MCF 10A (cell line): ENCODE results near the gene MAPKAPK5. TPM values are rescaled to one million over a fixed set of nuclear protein-coding genes. Genes with fewer than 3 reads are reported as not detected.

ENCODE experiments used
- BruUV-seq: library from RNA; stranded (reverse); fragments of 400-500 nt; replicated peaks from 2 replicates; lab custom pipeline; 2021; lab: Mats Ljungman, UMichigan
- CTCF ChIA-PET: fragments of 300-600 bp; sonication (Branson Sonifier 250); formaldehyde crosslinking; extraction: SDS; loops from one replicate; lab custom pipeline; 2021; ENCODE audit warnings: antibody characterized with exemption, inconsistent platforms; lab: Yijun Ruan, JAX
- POLR2A ChIA-PET: fragments of 300-600, 350-650 bp; sonication (Branson Sonifier 250); formaldehyde crosslinking; extraction: SDS; loops from one replicate; lab custom pipeline; 2020; ENCODE audit warnings: antibody characterized with exemption, inconsistent platforms; lab: Yijun Ruan, JAX
- DNase-seq: peaks from one replicate; pipeline ENCODE4 v3.0.0-alpha.2; 2018; ENCODE audit not compliant: unreplicated experiment
- H3K27ac Mint-ChIP-seq: one replicate; pipeline ENCODE4 v1.8.0; 2022; ENCODE audit warnings: mild to moderate bottlenecking, low read depth, mixed read lengths; ENCODE audit not compliant: unreplicated experiment
- H3K27me3 Mint-ChIP-seq: one replicate; pipeline ENCODE4 v1.8.0; 2022; ENCODE audit warnings: mixed read lengths; ENCODE audit not compliant: insufficient read depth, unreplicated experiment
- H3K36me3 Mint-ChIP-seq: one replicate; pipeline ENCODE4 v1.8.0; 2022; ENCODE audit warnings: mild to moderate bottlenecking, moderate library complexity, mixed read lengths; ENCODE audit not compliant: insufficient read depth, unreplicated experiment
- H3K4me1 Mint-ChIP-seq: one replicate; pipeline ENCODE4 v1.8.0; 2022; ENCODE audit warnings: mixed read lengths; ENCODE audit not compliant: insufficient read depth, unreplicated experiment
- H3K4me3 Mint-ChIP-seq: one replicate; pipeline ENCODE4 v1.8.0; 2022; ENCODE audit warnings: mild to moderate bottlenecking, moderate library complexity, mixed read lengths; ENCODE audit not compliant: unreplicated experiment
- H3K9me3 Mint-ChIP-seq: one replicate; pipeline ENCODE4 v1.8.0; 2022; ENCODE audit warnings: mixed read lengths; ENCODE audit not compliant: unreplicated experiment
- intact Hi-C: fragments of 100-400 bp; cut with micrococcal nuclease; formaldehyde crosslinking; loops from 2 replicates; pipeline ENCODE4 v1.14.1; 2022
- total RNA-seq: library from RNA; stranded (reverse); gene quantifications from 2 replicates; pipeline ENCODE4 v1.2.3, GENCODE V29; 2022
- TF ChIP-seq, protein P1 (sequence below): fragments of 200-600 bp; IDR thresholded peaks from one replicate; pipeline ENCODE4 v1.8.0; 2022; ENCODE audit warnings: antibody characterized with exemption, mild to moderate bottlenecking; ENCODE audit not compliant: unreplicated experiment

MAPKAPK5 gene
- total RNA-seq, 1 experiment from 2014 or later, result 51.3 TPM

DNA sequence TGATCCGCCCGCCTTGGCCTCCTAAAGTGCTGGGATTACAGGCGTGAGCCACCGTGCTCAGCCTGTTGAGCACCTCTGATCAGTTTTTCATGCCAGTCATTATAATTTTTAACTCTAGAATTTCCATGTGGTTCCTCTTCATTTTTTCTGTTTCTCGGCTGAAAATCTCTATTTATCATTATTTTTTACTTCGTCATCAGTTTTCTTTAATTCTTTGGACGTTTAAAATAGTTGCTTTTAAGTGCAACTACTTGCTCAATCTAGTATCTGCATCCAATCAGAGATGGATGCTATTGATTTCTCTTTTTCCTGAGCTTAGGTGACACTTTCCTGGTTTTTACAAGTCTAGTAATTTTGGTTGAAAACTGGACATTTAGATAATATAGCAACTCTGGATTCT lies 16.8 kb downstream of the MAPKAPK5 start:
- Mint-ChIP-seq H3K4me1 (no peaks in the 10 kb centered on the region), H3K27ac (no peak overlapping the region), H3K36me3 (peaks cover 21% of the 10 kb centered on the region), H3K27me3 (no peaks in the 10 kb centered on the region), H3K9me3 (peaks cover 6% of the 10 kb centered on the region), H3K4me3 (no peak overlapping the region)
- ChIA-PET POLR2A (interaction anchor here (0.7 to 2.3 kb wide), 2 partner anchors 8 to 17 kb away, joined by 6 to 10 read pairs; partner anchors contain the start of gene MAPKAPK5), CTCF (no interaction called here)
- TF ChIP-seq, protein P1, sequence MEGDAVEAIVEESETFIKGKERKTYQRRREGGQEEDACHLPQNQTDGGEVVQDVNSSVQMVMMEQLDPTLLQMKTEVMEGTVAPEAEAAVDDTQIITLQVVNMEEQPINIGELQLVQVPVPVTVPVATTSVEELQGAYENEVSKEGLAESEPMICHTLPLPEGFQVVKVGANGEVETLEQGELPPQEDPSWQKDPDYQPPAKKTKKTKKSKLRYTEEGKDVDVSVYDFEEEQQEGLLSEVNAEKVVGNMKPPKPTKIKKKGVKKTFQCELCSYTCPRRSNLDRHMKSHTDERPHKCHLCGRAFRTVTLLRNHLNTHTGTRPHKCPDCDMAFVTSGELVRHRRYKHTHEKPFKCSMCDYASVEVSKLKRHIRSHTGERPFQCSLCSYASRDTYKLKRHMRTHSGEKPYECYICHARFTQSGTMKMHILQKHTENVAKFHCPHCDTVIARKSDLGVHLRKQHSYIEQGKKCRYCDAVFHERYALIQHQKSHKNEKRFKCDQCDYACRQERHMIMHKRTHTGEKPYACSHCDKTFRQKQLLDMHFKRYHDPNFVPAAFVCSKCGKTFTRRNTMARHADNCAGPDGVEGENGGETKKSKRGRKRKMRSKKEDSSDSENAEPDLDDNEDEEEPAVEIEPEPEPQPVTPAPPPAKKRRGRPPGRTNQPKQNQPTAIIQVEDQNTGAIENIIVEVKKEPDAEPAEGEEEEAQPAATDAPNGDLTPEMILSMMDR, result no peak
- no peak for DNase-seq
- intact Hi-C loops, result no loop called here
- BruUV-seq, result no TSS peak

DNA sequence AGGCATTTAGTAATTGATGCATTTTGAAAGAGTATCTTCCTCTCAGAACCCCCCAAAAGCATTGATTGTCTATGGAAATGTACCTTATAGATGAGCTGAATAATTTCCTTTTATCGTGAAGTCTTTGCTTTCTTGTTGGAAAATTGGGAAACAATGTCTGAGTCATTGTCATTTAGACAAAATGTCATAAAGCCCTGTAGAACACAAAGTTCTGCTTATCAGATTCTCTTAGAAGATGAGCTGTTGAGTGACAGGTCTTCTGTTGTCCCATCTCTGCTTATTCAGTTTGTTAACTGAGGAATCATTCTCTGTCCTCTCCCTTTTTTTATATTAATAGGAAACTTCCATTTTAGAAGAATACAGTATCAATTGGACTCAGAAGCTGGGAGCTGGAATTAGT lies 22.9 kb downstream of the MAPKAPK5 start:
- ChIA-PET CTCF (interaction anchor here (0.5 to 1.0 kb wide), 2 partner anchors 16 to 468 kb away, joined by 3 read pairs; no protein-coding TSS in a partner anchor), POLR2A (interaction anchor here (1.0 kb wide), 1 partner anchor 23 kb away, joined by 3 read pairs; the partner anchor contains the start of gene MAPKAPK5)
- Mint-ChIP-seq H3K27me3 (no peaks in the 10 kb centered on the region), H3K27ac (no peak overlapping the region), H3K4me1 (no peaks in the 10 kb centered on the region), H3K9me3 (no peaks in the 10 kb centered on the region), H3K36me3 (peaks cover 49% of the 10 kb centered on the region), H3K4me3 (no peak overlapping the region)
- TF ChIP-seq, protein P1, result no peak
- DNase-seq, result no peak
- no TSS peak for BruUV-seq
- intact Hi-C loops, result no loop called here

DNA sequence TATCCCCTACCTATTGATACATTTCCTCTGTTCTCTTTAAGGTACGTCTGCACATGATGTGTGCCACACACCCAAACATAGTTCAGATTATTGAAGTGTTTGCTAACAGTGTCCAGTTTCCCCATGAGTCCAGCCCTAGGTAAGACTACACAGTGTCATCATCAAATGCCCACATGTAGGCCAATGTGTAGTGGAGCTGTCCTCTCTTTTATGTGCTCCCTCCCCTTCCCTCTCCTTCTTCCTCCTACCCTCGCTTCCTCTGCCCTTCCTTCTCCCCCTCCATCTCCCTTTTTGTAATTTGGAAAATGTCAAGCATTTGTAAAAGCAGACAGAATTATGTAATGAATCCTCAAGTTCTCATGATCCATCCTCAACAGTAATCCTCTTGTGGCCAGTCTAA lies 25.5 kb downstream of the MAPKAPK5 start:
- Mint-ChIP-seq H3K9me3 (no peaks in the 10 kb centered on the region), H3K27ac (peak overlapping the region; percentile 46), H3K4me3 (no peak overlapping the region), H3K4me1 (no peaks in the 10 kb centered on the region), H3K36me3 (peaks cover 68% of the 10 kb centered on the region), H3K27me3 (no peaks in the 10 kb centered on the region)
- intact Hi-C loops, result no loop called here
- ChIA-PET POLR2A (no interaction called here), CTCF (interaction anchor here (0.6 kb wide), 2 partner anchors 82 to 416 kb away, joined by 3 to 5 read pairs; no protein-coding TSS in a partner anchor)
- TF ChIP-seq, protein P1, result no peak
- no TSS peak for BruUV-seq
- no peak for DNase-seq

DNA sequence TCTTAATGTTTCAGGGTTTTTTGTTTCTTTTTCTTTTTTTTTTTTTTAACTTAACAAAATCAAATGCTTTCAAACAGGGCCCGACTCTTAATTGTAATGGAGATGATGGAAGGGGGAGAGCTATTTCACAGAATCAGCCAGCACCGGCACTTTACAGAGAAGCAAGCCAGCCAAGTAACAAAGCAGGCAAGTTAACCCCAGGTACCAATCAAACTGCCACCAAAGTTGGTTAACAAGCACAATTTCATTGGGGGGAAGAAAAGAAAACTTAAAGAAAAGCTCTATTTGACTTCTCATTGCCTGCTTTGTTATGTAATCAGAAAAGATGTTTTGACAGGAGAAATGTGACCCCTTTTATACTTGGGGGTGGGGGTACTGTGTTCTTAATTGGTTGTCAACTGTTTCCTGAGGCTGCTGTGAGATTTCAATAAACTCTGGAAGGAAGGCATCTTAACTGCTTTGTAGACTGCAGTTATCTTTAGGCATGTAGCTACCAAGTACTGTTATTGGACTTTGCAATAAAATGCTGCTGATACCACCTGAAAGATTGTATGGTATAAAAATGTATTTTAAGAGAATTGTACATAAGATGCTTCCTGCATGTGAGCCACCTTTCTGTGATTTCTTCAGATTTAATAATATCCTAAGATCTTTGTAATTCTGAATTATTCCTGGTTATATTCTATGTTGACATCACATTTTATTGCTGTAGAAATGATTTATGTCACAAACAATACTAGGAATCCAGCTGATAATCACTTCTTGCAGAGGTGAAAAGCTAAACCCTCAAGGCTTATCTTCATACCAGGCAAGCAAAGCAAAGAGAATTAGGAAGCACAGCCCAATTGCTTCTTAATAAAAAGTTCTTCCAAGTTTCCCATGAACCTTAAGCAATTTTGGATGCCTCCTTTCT lies 26.9 kb downstream of the MAPKAPK5 start:
- Mint-ChIP-seq H3K27ac (no peak overlapping the region), H3K4me1 (no peaks in the 10 kb centered on the region), H3K4me3 (no peak overlapping the region), H3K9me3 (no peaks in the 10 kb centered on the region), H3K27me3 (no peaks in the 10 kb centered on the region), H3K36me3 (peaks cover 81% of the 10 kb centered on the region)
- no peak for DNase-seq
- CTCF ChIA-PET, result interaction anchor here (0.5 to 0.7 kb wide), 2 partner anchors 54 to 83 kb away, joined by 3 to 4 read pairs; no protein-coding TSS in a partner anchor
- BruUV-seq, result no TSS peak
- intact Hi-C loops, result no loop called here
- POLR2A ChIA-PET, result interaction anchor here (0.5 to 0.7 kb wide), 2 partner anchors 8 to 30 kb away, joined by 3 read pairs; no protein-coding TSS in a partner anchor
- TF ChIP-seq, protein P1, result no peak
